ENCODE results near the gene CAMK1G. TPM values are rescaled to one million over a fixed set of nuclear protein-coding genes. Genes with fewer than 3 reads are reported as not detected.

CAMK1G gene
- total RNA-seq, 2 experiments from 2014 or later: not detected

GRCh38 chr1:209584231-209584672, 738 bp downstream of the CAMK1G start:
- Mint-ChIP-seq H3K9me3 (no peaks in the 10 kb centered on the region), H3K4me1 (ENCODE audit: low read depth) (no peaks in the 10 kb centered on the region), H3K27ac (no peak overlapping the region), H3K4me3 (no peak overlapping the region), H3K36me3 (ENCODE audit: low read depth) (no peaks in the 10 kb centered on the region), H3K27me3 (peaks cover 16% of the 10 kb centered on the region)
- no peak for ATAC-seq (ENCODE audit: poor library complexity)
- Histone ChIP-seq H3K4me1 (ENCODE audit: insufficient read depth, low read length) (peaks cover 10% of the 10 kb centered on the region), H3K4me3 (ENCODE audit: low read length) (no peak overlapping the region), H3K9me3 (ENCODE audit: control insufficient read depth in 1 of 2, insufficient read depth in 1 of 2, low read length in 2 of 2) (peaks cover 0 to 4% of the 10 kb centered on the region in 2 experiments), H3K27ac (ENCODE audit: low read depth in 1 of 2, low read length in 2 of 2) (no peak overlapping the region), H3K27me3 (ENCODE audit: control insufficient read depth in 1 of 2, insufficient read depth in 2 of 2, low read length in 2 of 2) (peaks cover 32 to 57% of the 10 kb centered on the region in 2 experiments), H3K36me3 (ENCODE audit: insufficient read depth, low read length) (no peaks in the 10 kb centered on the region)
- TF ChIP-seq, protein P1, sequence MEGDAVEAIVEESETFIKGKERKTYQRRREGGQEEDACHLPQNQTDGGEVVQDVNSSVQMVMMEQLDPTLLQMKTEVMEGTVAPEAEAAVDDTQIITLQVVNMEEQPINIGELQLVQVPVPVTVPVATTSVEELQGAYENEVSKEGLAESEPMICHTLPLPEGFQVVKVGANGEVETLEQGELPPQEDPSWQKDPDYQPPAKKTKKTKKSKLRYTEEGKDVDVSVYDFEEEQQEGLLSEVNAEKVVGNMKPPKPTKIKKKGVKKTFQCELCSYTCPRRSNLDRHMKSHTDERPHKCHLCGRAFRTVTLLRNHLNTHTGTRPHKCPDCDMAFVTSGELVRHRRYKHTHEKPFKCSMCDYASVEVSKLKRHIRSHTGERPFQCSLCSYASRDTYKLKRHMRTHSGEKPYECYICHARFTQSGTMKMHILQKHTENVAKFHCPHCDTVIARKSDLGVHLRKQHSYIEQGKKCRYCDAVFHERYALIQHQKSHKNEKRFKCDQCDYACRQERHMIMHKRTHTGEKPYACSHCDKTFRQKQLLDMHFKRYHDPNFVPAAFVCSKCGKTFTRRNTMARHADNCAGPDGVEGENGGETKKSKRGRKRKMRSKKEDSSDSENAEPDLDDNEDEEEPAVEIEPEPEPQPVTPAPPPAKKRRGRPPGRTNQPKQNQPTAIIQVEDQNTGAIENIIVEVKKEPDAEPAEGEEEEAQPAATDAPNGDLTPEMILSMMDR (IDR thresholded peaks at IDR 0.05): no peak
- POLR2A ChIA-PET: no interaction called here
- CTCF ChIA-PET: no interaction called here
- no peak for DNase-seq
- intact Hi-C loops (cut with DNase I, micrococcal nuclease): no loop called here

DNA sequence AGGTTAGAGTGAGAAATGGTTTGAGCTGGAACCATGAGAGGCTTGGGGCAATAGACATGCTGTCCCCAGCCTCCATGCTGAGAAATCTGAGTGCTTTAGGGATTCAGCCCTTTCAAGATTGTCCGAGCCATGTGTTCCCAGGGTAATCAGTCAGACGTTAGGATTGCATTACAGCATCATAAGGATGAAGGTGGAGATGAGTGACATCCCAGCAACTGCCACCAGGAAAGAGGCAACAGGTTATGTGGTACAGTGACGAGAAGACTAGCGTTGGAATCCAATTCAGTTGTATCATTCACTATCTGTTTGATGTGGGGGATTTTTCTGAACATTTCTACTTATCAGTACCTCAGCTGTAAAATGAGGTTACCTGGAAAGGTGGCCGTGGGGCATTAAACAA, 1.7 kb downstream of the CAMK1G start:
- ATAC-seq (ENCODE audit: poor library complexity): no peak
- no peak overlapping the region for H3K4me3 ChIP-seq (ENCODE audit: low read length)
- H3K27me3 ChIP-seq (ENCODE audit: control insufficient read depth in 1 of 2, insufficient read depth in 2 of 2, low read length in 2 of 2): peaks cover 32 to 56% of the 10 kb centered on the region in 2 experiments
- POLR2A ChIA-PET: no interaction called here
- H3K27me3 Mint-ChIP-seq: peaks cover 16% of the 10 kb centered on the region
- H3K9me3 Mint-ChIP-seq: no peaks in the 10 kb centered on the region
- no peak overlapping the region for H3K27ac Mint-ChIP-seq
- no peaks in the 10 kb centered on the region for H3K36me3 ChIP-seq (ENCODE audit: insufficient read depth, low read length)
- no peak overlapping the region for H3K4me3 Mint-ChIP-seq
- CTCF ChIA-PET: no interaction called here
- H3K4me1 ChIP-seq (ENCODE audit: insufficient read depth, low read length): peaks cover 10% of the 10 kb centered on the region
- H3K36me3 Mint-ChIP-seq (ENCODE audit: low read depth): no peaks in the 10 kb centered on the region
- peaks cover 0 to 4% of the 10 kb centered on the region in 2 experiments for H3K9me3 ChIP-seq (ENCODE audit: control insufficient read depth in 1 of 2, insufficient read depth in 1 of 2, low read length in 2 of 2)
- no peak for DNase-seq
- no peak overlapping the region for H3K27ac ChIP-seq (ENCODE audit: low read depth in 1 of 2, low read length in 2 of 2)
- TF ChIP-seq, protein P1 (IDR thresholded peaks at IDR 0.05): no peak
- intact Hi-C loops (cut with DNase I, micrococcal nuclease): no loop called here
- no peaks in the 10 kb centered on the region for H3K4me1 Mint-ChIP-seq (ENCODE audit: low read depth)

- peak in 1 of 14 experiments; percentile 24 for DNase-seq
- H3K4me3 Mint-ChIP-seq: no peak overlapping the region
Observed at GRCh38 chr1:209585672-209586071, 2.2 kb downstream of the CAMK1G start.

More at GRCh38 chr1:209585672-209586071, 2.2 kb downstream of the CAMK1G start:
- Histone ChIP-seq H3K27ac (ENCODE audit: low read depth in 1 of 2, low read length in 2 of 2) (no peak overlapping the region), H3K27me3 (ENCODE audit: control insufficient read depth in 1 of 2, insufficient read depth in 2 of 2, low read length in 2 of 2) (peaks cover 32 to 53% of the 10 kb centered on the region in 2 experiments), H3K4me3 (ENCODE audit: low read length) (no peak overlapping the region), H3K36me3 (ENCODE audit: insufficient read depth, low read length) (no peaks in the 10 kb centered on the region), H3K9me3 (ENCODE audit: control insufficient read depth in 1 of 2, insufficient read depth in 1 of 2, low read length in 2 of 2) (peaks cover 0 to 4% of the 10 kb centered on the region in 2 experiments), H3K4me1 (ENCODE audit: insufficient read depth, low read length) (peaks cover 10% of the 10 kb centered on the region)
- TF ChIP-seq, protein P1 (IDR thresholded peaks at IDR 0.05): no peak
- Mint-ChIP-seq H3K27me3 (peaks cover 16% of the 10 kb centered on the region), H3K36me3 (ENCODE audit: low read depth) (no peaks in the 10 kb centered on the region), H3K4me1 (ENCODE audit: low read depth) (no peaks in the 10 kb centered on the region), H3K9me3 (no peaks in the 10 kb centered on the region), H3K27ac (no peak overlapping the region)
- intact Hi-C loops (cut with DNase I, micrococcal nuclease): no loop called here
- POLR2A ChIA-PET: no interaction called here
- ATAC-seq (ENCODE audit: poor library complexity): no peak
- CTCF ChIA-PET: no interaction called here

All from CD4-positive, alpha-beta T cell (primary cell).